Suprapubic skin (tissue), 3 donors: ENCODE measurements around the gene PRKN.

ENCODE experiments used
- CTCF ChIP-seq, 2 donors: fragments of 200-600 bp in 1 of 2; fragments of 450-650 bp in 1 of 2; sonication (generic) in 1 of 2; IDR thresholded peaks; one replicate each; pipeline ENCODE4 v1.5.1; 2016 to 2019; ENCODE audit warnings: antibody characterized with exemption in 2 of 2, mild to moderate bottlenecking in 1 of 2, moderate library complexity in 1 of 2
- EP300 ChIP-seq: sonication (generic); formaldehyde crosslinking; IDR thresholded peaks from one replicate; pipeline ENCODE4 v1.6.1; 2017; ENCODE audit warnings: antibody characterized with exemption
- POLR2A ChIP-seq, 2 donors: fragments of 450-650 bp; IDR thresholded peaks; one replicate each; pipeline ENCODE4 v1.6.1; 2017; ENCODE audit warnings: antibody characterized with exemption in 2 of 2, mild to moderate bottlenecking in 2 of 2, moderate library complexity in 2 of 2

- TF ChIP-seq POLR2A (IDR thresholded peaks at IDR 0.05) (no peak), CTCF (IDR thresholded peaks at IDR 0.05) (no peak), EP300 (no peak)
These were observed 515.8 kb downstream of the PRKN start for GRCh38 chr6:162211777-162212176.
